GM12878 (cell line): Measurements from ENCODE around the gene SPATA20. TPM values are rescaled to one million over a fixed set of nuclear protein-coding genes. Genes with fewer than 3 reads are reported as not detected.

Experiments used
- ATAC-seq: fragments of 200-7000 bp; cut with Tn5 transposase; 3 replicates; pipeline ENCODE4 v1.9.1; 2020; ENCODE audit warnings: mild to moderate bottlenecking, moderate library complexity
- BruUV-seq: library from RNA; stranded (reverse); fragments of 400-500 nt; replicated peaks from 2 replicates; lab custom pipeline; 2021; lab: Mats Ljungman, UMichigan
- CTCF ChIA-PET: fragments of 300-600 bp; sonication (Branson Sonifier 250); formaldehyde crosslinking; extraction: SDS; loops from one replicate; lab custom pipeline; 2021; ENCODE audit warnings: inconsistent platforms; lab: Yijun Ruan, JAX
- POLR2A ChIA-PET: fragments of 350-600 bp; formaldehyde crosslinking; extraction: SDS; loops from one replicate; lab custom pipeline; 2021; ENCODE audit warnings: inconsistent platforms; lab: Charles Lee
- RAD21 ChIA-PET: fragments of 300-600 bp; sonication (Branson Sonifier 250); formaldehyde crosslinking; loops from one replicate; lab custom pipeline; 2023; ENCODE audit warnings: antibody characterized with exemption; ENCODE audit not compliant: unreplicated experiment; lab: Charles Lee
- SMC1A ChIA-PET: fragments of 300-600 bp; sonication (Branson Sonifier 250); formaldehyde crosslinking; loops from one replicate; lab custom pipeline; 2023; ENCODE audit not compliant: unreplicated experiment, uncharacterized antibody; lab: Charles Lee
- DNase-seq: peaks from one replicate; pipeline ENCODE4 v3.0.0-alpha.2; 2011; ENCODE audit warnings: low read depth, low spot score
- FAIRE-seq: peaks from 3 replicates; lab custom pipeline; 2011; peaks lifted over from hg19 to GRCh38; lab: Jason Lieb, UNC
- H2AFZ ChIP-seq: 2 replicates; pipeline ENCODE4 v1.6.0; 2011; ENCODE audit warnings: low read depth, low read length, control low read depth; ENCODE audit not compliant: control insufficient read depth
- H3K27ac ChIP-seq: 2 replicates; pipeline ENCODE4 v1.5.1; 2011; ENCODE audit warnings: control low read depth; ENCODE audit not compliant: control insufficient read depth, insufficient read depth
- H3K27me3 ChIP-seq, 2 experiments: replicated peaks in 1 of 2; 2 replicates each; pipeline versions ENCODE4 v1.6.0 to v1.6.1; 2011; ENCODE audit warnings: low read length in 1 of 2; ENCODE audit not compliant: control insufficient read depth in 2 of 2, insufficient read depth in 2 of 2
- H3K36me3 ChIP-seq, 2 experiments: 2 replicates each; pipeline ENCODE4 v1.5.1; 2011; ENCODE audit warnings: low read length in 1 of 2; ENCODE audit not compliant: control insufficient read depth in 2 of 2, insufficient read depth in 2 of 2
- H3K4me1 ChIP-seq: 2 replicates; pipeline ENCODE4 v1.6.1; 2011; ENCODE audit warnings: mild to moderate bottlenecking, low read length, moderate library complexity, mixed read lengths; ENCODE audit not compliant: control insufficient read depth, insufficient read depth
- H3K4me2 ChIP-seq: 2 replicates; pipeline ENCODE4 v1.6.0; 2011; ENCODE audit warnings: control low read depth; ENCODE audit not compliant: control insufficient read depth, insufficient read depth
- H3K4me3 ChIP-seq: fragments of 200-600 bp; sonication (generic); 2 replicates; pipeline ENCODE4 v1.5.1; 2016
- H3K79me2 ChIP-seq: 2 replicates; pipeline ENCODE4 v1.6.0; 2011; ENCODE audit warnings: low read length; ENCODE audit not compliant: control insufficient read depth, insufficient read depth
- H3K9ac ChIP-seq: 2 replicates; pipeline ENCODE4 v1.8.0; 2011; ENCODE audit warnings: low read length, control low read depth, mixed read lengths; ENCODE audit not compliant: control insufficient read depth, insufficient read depth
- H3K9me3 ChIP-seq: replicated peaks from 3 replicates; pipeline ENCODE4 v1.5.1; 2011; ENCODE audit warnings: mild to moderate bottlenecking, low read length; ENCODE audit not compliant: control insufficient read depth, insufficient read depth
- H4K20me1 ChIP-seq: 2 replicates; pipeline ENCODE4 v1.6.0; 2011; ENCODE audit not compliant: control insufficient read depth, insufficient read depth
- BACH1 ChIP-seq: fragments of 450-650 bp; IDR thresholded peaks from 2 replicates; pipeline ENCODE4 v1.6.1; 2017; ENCODE audit warnings: mild to moderate bottlenecking, borderline replicate concordance
- CBX3 ChIP-seq: fragments of 200-600 bp; sonication (generic); IDR thresholded peaks from 2 replicates; pipeline ENCODE4 v1.6.1; 2016; ENCODE audit warnings: low read depth, borderline replicate concordance
- EED ChIP-seq: sonication (generic); IDR thresholded peaks from 2 replicates; pipeline ENCODE4 v1.6.1; 2016; ENCODE audit warnings: antibody characterized with exemption, low read depth
- IRF3 ChIP-seq: fragments of 450-650 bp; IDR thresholded peaks from 2 replicates; pipeline ENCODE4 v1.6.1; 2014; ENCODE audit warnings: mild to moderate bottlenecking
- MEF2B ChIP-seq: fragments of 450-650 bp; IDR thresholded peaks from 2 replicates; pipeline ENCODE4 v1.6.1; 2018; ENCODE audit warnings: mild to moderate bottlenecking, moderate library complexity; ENCODE audit not compliant: partially characterized antibody, poor library complexity, severe bottlenecking
- NR2F1 ChIP-seq: fragments of 450-650 bp; conservative IDR thresholded peaks from 2 replicates; pipeline ENCODE4 v1.6.1; 2017; ENCODE audit warnings: mild to moderate bottlenecking
- RCOR1 ChIP-seq: conservative IDR thresholded peaks from 2 replicates; pipeline ENCODE4 v1.6.1; 2012; ENCODE audit warnings: low read depth, low read length, improper control_type of control experiment
- RELA ChIP-seq: fragments of 450-650 bp; IDR thresholded peaks from 2 replicates; pipeline ENCODE4 v1.8.0; 2014; ENCODE audit warnings: borderline replicate concordance; ENCODE audit not compliant: partially characterized antibody
- SREBF1 ChIP-seq: IDR thresholded peaks from 2 replicates; pipeline ENCODE4 v1.6.1; 2012; ENCODE audit warnings: mild to moderate bottlenecking, low read length
- SRF ChIP-seq, 2 experiments: IDR thresholded peaks; 2 replicates each; pipeline ENCODE4 v1.6.1; 2011; ENCODE audit warnings: low read depth in 2 of 2, low read length in 2 of 2, mild to moderate bottlenecking in 1 of 2, moderate library complexity in 1 of 2
- USF1 ChIP-seq: IDR thresholded peaks from 2 replicates; pipeline ENCODE4 v1.6.1; 2011; ENCODE audit warnings: borderline replicate concordance, low read depth, mild to moderate bottlenecking, moderate library complexity, mixed read lengths, low read length; ENCODE audit not compliant: insufficient read depth; ENCODE audit errors: extremely low read length
- WRNIP1 ChIP-seq: IDR thresholded peaks from 2 replicates; pipeline ENCODE4 v1.6.1; 2011; ENCODE audit warnings: low read depth, low read length, improper control_type of control experiment, borderline replicate concordance
- ZBTB11 ChIP-seq: fragments of 450-650 bp; formaldehyde crosslinking; IDR thresholded peaks from 2 replicates; pipeline ENCODE4 v1.5.0; 2022; ENCODE audit warnings: mild to moderate bottlenecking, missing genetic modification characterization
- ZNF592 ChIP-seq: fragments of 450-650 bp; IDR thresholded peaks from 2 replicates; pipeline ENCODE4 v1.6.1; 2017; ENCODE audit warnings: mild to moderate bottlenecking, moderate library complexity
- WGBS: methylation state at CpG from one replicate; pipeline ENCODE4 v1.1.6; 2016; ENCODE audit warnings: low lambda C conversion rate; ENCODE audit not compliant: insufficient replicate concordance, insufficient coverage; ENCODE audit errors: missing lambda C conversion rate; 5-methylcytosine and 5-hydroxymethylcytosine counted together
- in situ Hi-C: fragments of 300-500 bp; cut with MboI; formaldehyde crosslinking; loops from 9 replicates; pipeline ENCODE4 v1.14.3; 2018; ENCODE audit warnings: mixed read lengths
- intact Hi-C: fragments of 100-400 bp; cut with micrococcal nuclease; formaldehyde crosslinking; loops from one replicate; pipeline ENCODE4 v1.14.2; 2022; ENCODE audit not compliant: unreplicated experiment
- polyA plus RNA-seq, 11 experiments: library from polyadenylated mRNA; depleted of rRNA in 4 of 11; unstranded in 6 of 11; stranded (reverse) in 5 of 11; fragments of >200 nt; fragmentation: Nextera tagmentation in 4 of 11; fragmentation: Illumina TruSeq in 1 of 11; extraction: Ambion mirVana in 4 of 11; extraction: Trizol in 1 of 11; gene quantifications; 1 replicate in 1 of 11; 2 replicates in 10 of 11; pipeline versions ENCODE4 v1.2.1 to v1.2.3, GENCODE V29; 2011 to 2016; ENCODE audit warnings: inconsistent platforms in 2 of 11, missing spikeins in 2 of 11, low read depth in 1 of 11
- total RNA-seq, 4 experiments: library from RNA; depleted of rRNA in 3 of 4; stranded (reverse); fragments of >200 nt in 3 of 4; fragmentation: Illumina TruSeq in 1 of 4; extraction: Trizol in 1 of 4; gene quantifications; 2 replicates each; pipeline versions ENCODE4 v1.2.1 to v1.2.3, GENCODE V29; 2013 to 2021

Gene SPATA20
- total and polyA plus RNA-seq, 10 of the 15 experiments (the other 5 are each of a cell fraction or from before 2014, with no cell fraction given), result 2.1 to 69.8 (median 26.6) TPM

GRCh38 chr17:50531428-50532025, 15.4 kb upstream of the SPATA20 start:
- Histone ChIP-seq H3K4me2 (no peak overlapping the region), H2AFZ (no peak overlapping the region), H3K9ac (no peak overlapping the region), H3K4me3 (no peak overlapping the region), H4K20me1 (no peaks in the 10 kb centered on the region), H3K36me3 (no peaks in the 10 kb centered on the region), H3K27ac (no peak overlapping the region), H3K79me2 (no peaks in the 10 kb centered on the region), H3K4me1 (no peaks in the 10 kb centered on the region), H3K9me3 (no peaks in the 10 kb centered on the region), H3K27me3 (peaks cover 17 to 19% of the 10 kb centered on the region in 2 experiments)
- FAIRE-seq (no peak), DNase-seq (no peak), ATAC-seq (no peak)
- 14% methylated on average over 6 of the region's 6 CpGs for WGBS
- ChIA-PET CTCF (interaction anchor here (1.3 kb wide), 1 partner anchor 20 kb away, joined by 3 read pairs; no protein-coding TSS in a partner anchor), RAD21 (no interaction called here), SMC1A (no interaction called here), POLR2A (no interaction called here)
- no TSS peak for BruUV-seq
- in situ Hi-C loops, result no loop called here
- intact Hi-C loops, result no loop called here
- TF ChIP-seq USF1, result no peak
- no peak for TF ChIP-seq RCOR1
- TF ChIP-seq SRF (IDR thresholded peaks at IDR 0.05; ENCODE audit: low read depth in 2 of 2, low read length in 2 of 2), result no peak
- TF ChIP-seq ZBTB11, result no peak
- TF ChIP-seq SREBF1, result no peak
- TF ChIP-seq RELA, result no peak
- no peak for TF ChIP-seq CBX3
- no peak for TF ChIP-seq IRF3
- no peak for TF ChIP-seq MEF2B
- TF ChIP-seq NR2F1, result no peak
- no peak for TF ChIP-seq WRNIP1
- no peak for TF ChIP-seq EED
- TF ChIP-seq ZNF592, result no peak
- no peak for TF ChIP-seq BACH1
